Esophagus muscularis mucosa (tissue), 4 donors: ENCODE measurements around the gene PDSS2. TPM values are rescaled to one million over a fixed set of nuclear protein-coding genes. Genes with fewer than 3 reads are reported as not detected.
"Not testable (repeated sequence)": the region's sequence is repeated elsewhere in the genome, so short reads cannot be mapped to it uniquely, and the experiment has no call there.

Experiments used
- DNase-seq: peaks from one replicate; pipeline ENCODE4 v3.0.0-alpha.2; 2017; ENCODE audit errors: extremely low spot score
- H3K27ac ChIP-seq, 4 donors: fragments of 200-600 bp; sonication (generic); replicated peaks in 1 of 4; 1 replicate in 3 of 4; 2 replicates in 1 of 4; pipeline ENCODE4 v1.5.1; 2016 to 2019; ENCODE audit warnings: mild to moderate bottlenecking in 1 of 4
- H3K27me3 ChIP-seq, 4 donors: fragments of 200-600 bp; sonication (generic); one replicate each; pipeline versions ENCODE4 v1.5.1 to v1.6.0; 2016 to 2019
- H3K36me3 ChIP-seq, 4 donors: fragments of 200-600 bp; sonication (generic); one replicate each; pipeline ENCODE4 v1.5.1; 2016 to 2019
- H3K4me1 ChIP-seq, 4 donors: fragments of 200-600 bp; sonication (generic); one replicate each; pipeline ENCODE4 v1.5.1; 2016 to 2019
- H3K4me3 ChIP-seq, 4 donors: fragments of 200-600 bp; sonication (generic); 1 replicate in 2 of 4; 2 replicates in 2 of 4; pipeline ENCODE4 v1.5.1; 2016 to 2019; ENCODE audit warnings: mild to moderate bottlenecking in 4 of 4, moderate library complexity in 1 of 4
- H3K9me3 ChIP-seq, 4 donors: fragments of 200-600 bp; sonication (generic); 1 replicate in 3 of 4; 2 replicates in 1 of 4; pipeline ENCODE4 v1.5.1; 2016 to 2019
- EP300 ChIP-seq: sonication (generic); formaldehyde crosslinking; IDR thresholded peaks from one replicate; pipeline ENCODE4 v1.6.1; 2017; ENCODE audit warnings: antibody characterized with exemption
- POLR2A ChIP-seq: fragments of 450-650 bp; IDR thresholded peaks from one replicate; pipeline ENCODE4 v1.6.1; 2017; ENCODE audit warnings: antibody characterized with exemption, moderate library complexity, mild to moderate bottlenecking, low read depth
- POLR2AphosphoS5 ChIP-seq, 2 donors: sonication (generic); formaldehyde crosslinking; IDR thresholded peaks; one replicate each; pipeline ENCODE4 v1.6.1; 2017; ENCODE audit warnings: antibody characterized with exemption in 2 of 2
- WGBS: methylation state at CpG from one replicate; pipeline ENCODE4 v1.1.5; 2018; 5-methylcytosine and 5-hydroxymethylcytosine counted together
- intact Hi-C: fragments of 100-400 bp; cut with DNase I; formaldehyde crosslinking; loops from one replicate; pipeline ENCODE4 v1.15.1; 2023
- total RNA-seq, 4 donors: library from RNA; depleted of rRNA; stranded (reverse); fragments of >200 nt; gene quantifications; one replicate each; pipeline versions ENCODE4 v1.1.0 to v1.2.1, GENCODE V29; 2016
- TF ChIP-seq, protein P1 (sequence below), 3 experiments: fragments of 200-600 bp in 2 of 3; fragments of 450-650 bp in 1 of 3; sonication (generic) in 2 of 3; IDR thresholded peaks; one replicate each; pipeline ENCODE4 v1.5.1; 2017 to 2019; ENCODE audit warnings: antibody characterized with exemption in 3 of 3, mild to moderate bottlenecking in 2 of 3, moderate library complexity in 1 of 3

Gene PDSS2
- total RNA-seq, 4 donors from 2014 or later: 6.6 to 10.8 (median 8.7) TPM

GRCh38 chr6:107308677-107309076, 150.7 kb downstream of the PDSS2 start:
- Histone ChIP-seq H3K36me3 (no peaks in the 10 kb centered on the region), H3K27me3 (no peaks in the 10 kb centered on the region), H3K4me3 (no peak overlapping the region), H3K4me1 (no peaks in the 10 kb centered on the region), H3K9me3 (no peaks in the 10 kb centered on the region), H3K27ac (no peak overlapping the region)
- DNase-seq: no peak
- TF ChIP-seq, protein P1, sequence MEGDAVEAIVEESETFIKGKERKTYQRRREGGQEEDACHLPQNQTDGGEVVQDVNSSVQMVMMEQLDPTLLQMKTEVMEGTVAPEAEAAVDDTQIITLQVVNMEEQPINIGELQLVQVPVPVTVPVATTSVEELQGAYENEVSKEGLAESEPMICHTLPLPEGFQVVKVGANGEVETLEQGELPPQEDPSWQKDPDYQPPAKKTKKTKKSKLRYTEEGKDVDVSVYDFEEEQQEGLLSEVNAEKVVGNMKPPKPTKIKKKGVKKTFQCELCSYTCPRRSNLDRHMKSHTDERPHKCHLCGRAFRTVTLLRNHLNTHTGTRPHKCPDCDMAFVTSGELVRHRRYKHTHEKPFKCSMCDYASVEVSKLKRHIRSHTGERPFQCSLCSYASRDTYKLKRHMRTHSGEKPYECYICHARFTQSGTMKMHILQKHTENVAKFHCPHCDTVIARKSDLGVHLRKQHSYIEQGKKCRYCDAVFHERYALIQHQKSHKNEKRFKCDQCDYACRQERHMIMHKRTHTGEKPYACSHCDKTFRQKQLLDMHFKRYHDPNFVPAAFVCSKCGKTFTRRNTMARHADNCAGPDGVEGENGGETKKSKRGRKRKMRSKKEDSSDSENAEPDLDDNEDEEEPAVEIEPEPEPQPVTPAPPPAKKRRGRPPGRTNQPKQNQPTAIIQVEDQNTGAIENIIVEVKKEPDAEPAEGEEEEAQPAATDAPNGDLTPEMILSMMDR (IDR thresholded peaks at IDR 0.05): no peak
- TF ChIP-seq EP300 (no peak), POLR2A (no peak), POLR2AphosphoS5 (IDR thresholded peaks at IDR 0.05) (no peak)
- 88% methylated on average over 3 of the region's 3 CpGs for WGBS
- intact Hi-C loops: no loop called here

DNA sequence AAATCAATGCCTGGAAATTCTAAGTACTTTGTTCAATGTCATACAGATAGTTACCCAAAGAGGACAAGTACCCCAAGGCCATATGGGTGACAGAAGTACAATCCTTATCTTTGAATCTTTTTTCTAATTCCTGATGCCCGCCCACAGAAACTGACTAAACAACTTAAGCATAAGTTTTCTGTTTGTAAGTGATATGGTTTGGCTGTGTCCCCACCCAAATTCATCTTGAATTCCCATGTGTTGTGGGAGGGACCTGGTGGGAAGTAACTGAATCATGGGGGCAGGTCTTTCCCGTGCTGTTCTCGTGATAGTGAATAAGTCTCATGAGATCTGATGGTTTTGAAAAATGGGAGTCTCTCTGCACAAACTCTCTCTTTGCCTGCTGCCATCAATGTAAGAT, 153.4 kb downstream of the PDSS2 start:
- H3K27ac ChIP-seq, H3K9me3 ChIP-seq, H3K36me3 ChIP-seq, H3K27me3 ChIP-seq, intact Hi-C loops, H3K4me1 ChIP-seq, DNase-seq, H3K4me3 ChIP-seq: not testable (repeated sequence)
- whole genome bisulfite sequencing: 91% methylated on average over 3 of the region's 3 CpGs

GRCh38 chr6:107305391-107305790, 154.0 kb downstream of the PDSS2 start:
- intact Hi-C loops: no loop called here
- Histone ChIP-seq H3K9me3 (no peaks in the 10 kb centered on the region), H3K36me3 (no peaks in the 10 kb centered on the region), H3K4me3 (no peak overlapping the region), H3K27me3 (no peaks in the 10 kb centered on the region), H3K4me1 (no peaks in the 10 kb centered on the region), H3K27ac (no peak overlapping the region)
- 95% methylated on average over 2 of the region's 2 CpGs for WGBS
- no peak for DNase-seq
- no peak for TF ChIP-seq EP300
- TF ChIP-seq POLR2AphosphoS5 (IDR thresholded peaks at IDR 0.05): no peak
- no peak for TF ChIP-seq POLR2A
- TF ChIP-seq, protein P1 (IDR thresholded peaks at IDR 0.05): no peak

- TF ChIP-seq POLR2A: no peak
- TF ChIP-seq EP300: no peak
- TF ChIP-seq, protein P1 (IDR thresholded peaks at IDR 0.05): no peak
- TF ChIP-seq POLR2AphosphoS5 (IDR thresholded peaks at IDR 0.05): no peak
- H3K4me1 ChIP-seq: no peaks in the 10 kb centered on the region
- 90% methylated on average over 5 of the region's 5 CpGs for WGBS
- intact Hi-C loops: no loop called here
- no peaks in the 10 kb centered on the region for H3K9me3 ChIP-seq
- H3K4me3 ChIP-seq: no peak overlapping the region
- H3K36me3 ChIP-seq: no peaks in the 10 kb centered on the region
- DNase-seq: no peak
- no peak overlapping the region for H3K27ac ChIP-seq
- H3K27me3 ChIP-seq: no peaks in the 10 kb centered on the region
Observed at GRCh38 chr6:107304421-107305025, 154.8 kb downstream of the PDSS2 start.

DNA sequence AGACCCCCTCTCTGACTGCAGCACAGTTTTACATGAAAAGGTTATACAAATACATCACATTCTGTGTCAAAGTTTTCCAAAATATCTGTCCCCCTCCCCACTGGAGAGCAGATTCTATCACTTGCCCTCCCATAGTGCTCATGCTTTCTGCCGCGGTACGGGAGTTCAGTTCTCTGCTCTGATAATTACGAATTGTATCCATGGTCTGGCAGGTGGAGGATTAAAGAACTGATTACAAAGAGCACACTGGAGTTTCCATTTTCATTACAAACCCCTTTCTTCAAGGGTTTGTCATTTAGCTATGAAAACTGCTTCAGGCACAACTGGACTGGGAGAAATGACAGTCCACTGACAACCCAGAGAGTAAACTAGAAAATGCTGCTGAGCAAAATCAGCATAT, 166.0 kb downstream of the PDSS2 start:
- Histone ChIP-seq H3K9me3 (no peaks in the 10 kb centered on the region), H3K27ac (no peak overlapping the region), H3K36me3 (no peaks in the 10 kb centered on the region), H3K4me3 (no peak overlapping the region), H3K4me1 (peaks cover 0 to 7% (median 4%) of the 10 kb centered on the region in 4 donors), H3K27me3 (no peaks in the 10 kb centered on the region)
- TF ChIP-seq POLR2AphosphoS5 (IDR thresholded peaks at IDR 0.05) (no peak), POLR2A (no peak), EP300 (no peak)
- TF ChIP-seq, protein P1 (IDR thresholded peaks at IDR 0.05): no peak
- WGBS: 79% methylated on average over 4 of the region's 4 CpGs
- no peak for DNase-seq
- intact Hi-C loops: no loop called here
